Loucy (cell line): Measurements from ENCODE around the gene DDX19B.

Experiments
- H2AFZ ChIP-seq: fragments of 200-600 bp; sonication (generic); 2 replicates; pipeline ENCODE4 v1.6.0; 2016; ENCODE audit warnings: antibody characterized with exemption, mild to moderate bottlenecking, low read length, moderate library complexity
- H3F3A ChIP-seq: fragments of 200-600 bp; 2 replicates; pipeline ENCODE4 v1.6.0; 2016; ENCODE audit warnings: antibody characterized with exemption, low read depth, mild to moderate bottlenecking
- H3K27me3 ChIP-seq: fragments of 200-600 bp; sonication (generic); 2 replicates; pipeline ENCODE4 v1.6.1; 2014; ENCODE audit warnings: low read length, mild to moderate bottlenecking; ENCODE audit not compliant: insufficient read depth, poor library complexity, severe bottlenecking
- H3K36me3 ChIP-seq: fragments of 200-600 bp; sonication (generic); 2 replicates; pipeline ENCODE4 v1.6.1; 2016; ENCODE audit warnings: low read length; ENCODE audit not compliant: insufficient read depth
- H3K4me1 ChIP-seq: fragments of 200-600 bp; sonication (generic); 2 replicates; pipeline ENCODE4 v1.5.1; 2014; ENCODE audit warnings: low read length, mild to moderate bottlenecking; ENCODE audit not compliant: insufficient read depth, poor library complexity, severe bottlenecking
- H3K4me2 ChIP-seq: fragments of 200-600 bp; sonication (generic); 2 replicates; pipeline ENCODE4 v1.6.0; 2014; ENCODE audit warnings: antibody characterized with exemption, low read length, low read depth, mild to moderate bottlenecking; ENCODE audit not compliant: poor library complexity, severe bottlenecking
- H3K4me3 ChIP-seq: fragments of 200-600 bp; sonication (generic); 2 replicates; pipeline ENCODE4 v1.5.1; 2014; ENCODE audit warnings: low read length, mild to moderate bottlenecking, mixed read lengths; ENCODE audit not compliant: poor library complexity, severe bottlenecking
- H3K79me2 ChIP-seq: fragments of 200-600 bp; sonication (generic); 2 replicates; pipeline ENCODE4 v1.6.1; 2014; ENCODE audit warnings: low read length; ENCODE audit not compliant: insufficient read depth
- H3K9ac ChIP-seq: fragments of 200-600 bp; sonication (generic); 2 replicates; pipeline ENCODE4 v1.6.0; 2014; ENCODE audit warnings: mild to moderate bottlenecking, low read depth, low read length, moderate library complexity; ENCODE audit not compliant: poor library complexity, severe bottlenecking
- H3K9me2 ChIP-seq: fragments of 200-600 bp; sonication (generic); replicated peaks from 2 replicates; pipeline ENCODE4 v1.6.1; 2016; ENCODE audit warnings: low read depth, low read length, mixed read lengths
- H3K9me3 ChIP-seq: fragments of 200-600 bp; sonication (generic); 2 replicates; pipeline ENCODE4 v1.6.1; 2014; ENCODE audit warnings: mild to moderate bottlenecking, antibody characterized with exemption, low read length, low read depth; ENCODE audit not compliant: insufficient read depth
- H4K20me1 ChIP-seq: fragments of 200-600 bp; sonication (generic); 2 replicates; pipeline ENCODE4 v1.6.0; 2014; ENCODE audit warnings: antibody characterized with exemption, low read length, mild to moderate bottlenecking; ENCODE audit not compliant: insufficient read depth, poor library complexity, severe bottlenecking
- CTCF ChIP-seq: fragments of 200-600 bp; sonication (generic); conservative IDR thresholded peaks from 2 replicates; pipeline ENCODE4 v1.5.1; 2014; ENCODE audit warnings: mild to moderate bottlenecking, antibody characterized with exemption, low read length
- EZH2phosphoT487 ChIP-seq: fragments of 200-600 bp; IDR thresholded peaks from 2 replicates; pipeline ENCODE4 v1.6.1; 2018; ENCODE audit warnings: antibody characterized with exemption, mild to moderate bottlenecking, moderate library complexity, borderline replicate concordance

DDX19B gene

GRCh38 chr16:70320121-70320520, 21.1 kb downstream of the DDX19B start:
- Histone ChIP-seq H3K79me2 (no peaks in the 10 kb centered on the region), H3K4me3 (no peak overlapping the region), H3K4me1 (no peaks in the 10 kb centered on the region), H3K9me2 (no peaks in the 10 kb centered on the region), H4K20me1 (no peaks in the 10 kb centered on the region), H3K9me3 (no peaks in the 10 kb centered on the region), H3K4me2 (no peak overlapping the region), H3F3A (no peaks in the 10 kb centered on the region), H3K27me3 (no peaks in the 10 kb centered on the region), H3K36me3 (peaks cover 46% of the 10 kb centered on the region; the same call in 1 of the 2 replicates), H3K9ac (no peak overlapping the region), H2AFZ (no peak overlapping the region)
- TF ChIP-seq CTCF: no peak
- no peak for TF ChIP-seq EZH2phosphoT487

- Histone ChIP-seq H3F3A (no peaks in the 10 kb centered on the region), H3K4me3 (no peak overlapping the region), H3K36me3 (peaks cover 31% of the 10 kb centered on the region; the same call in 1 of the 2 replicates), H3K4me2 (no peak overlapping the region), H3K9ac (no peak overlapping the region), H3K79me2 (no peaks in the 10 kb centered on the region), H3K9me2 (no peaks in the 10 kb centered on the region), H3K4me1 (no peaks in the 10 kb centered on the region), H3K27me3 (no peaks in the 10 kb centered on the region), H3K9me3 (no peaks in the 10 kb centered on the region), H4K20me1 (no peaks in the 10 kb centered on the region), H2AFZ (no peak overlapping the region)
- TF ChIP-seq CTCF: no peak
- no peak for TF ChIP-seq EZH2phosphoT487
Measured at GRCh38 chr16:70324998-70325747, 26.2 kb downstream of the DDX19B start.

GRCh38 chr16:70331091-70331490, 32.1 kb downstream of the DDX19B start:
- Histone ChIP-seq H3K4me1 (no peaks in the 10 kb centered on the region), H3K9me2 (no peaks in the 10 kb centered on the region), H3K36me3 (peaks cover 43% of the 10 kb centered on the region; the same call in 1 of the 2 replicates)

More at GRCh38 chr16:70331091-70331490, 32.1 kb downstream of the DDX19B start:
- Histone ChIP-seq H3K9me3 (no peaks in the 10 kb centered on the region), H3F3A (no peaks in the 10 kb centered on the region), H3K79me2 (no peaks in the 10 kb centered on the region), H2AFZ (no peak overlapping the region), H3K4me2 (no peak overlapping the region), H4K20me1 (no peaks in the 10 kb centered on the region), H3K4me3 (no peak overlapping the region), H3K27me3 (no peaks in the 10 kb centered on the region), H3K9ac (no peak overlapping the region)
- TF ChIP-seq EZH2phosphoT487 (no peak), CTCF (no peak)
